ACC112 (cell line): ENCODE results near the gene TBC1D1.

Experiments
- H2AFZ ChIP-seq: fragments of 200-600 bp; sonication (generic); one replicate; pipeline ENCODE4 v1.6.0; 2017; ENCODE audit warnings: antibody characterized with exemption, low read length; ENCODE audit not compliant: unreplicated experiment
- H3K27ac ChIP-seq: fragments of 200-600 bp; sonication (generic); 2 replicates; pipeline ENCODE4 v1.5.1; 2014; ENCODE audit warnings: low read depth, mild to moderate bottlenecking, antibody characterized with exemption, low read length, moderate library complexity
- H3K27me3 ChIP-seq: fragments of 200-600 bp; sonication (generic); 2 replicates; pipeline ENCODE4 v1.6.1; 2014; ENCODE audit warnings: mild to moderate bottlenecking, antibody characterized with exemption, low read length, moderate library complexity, mixed read lengths; ENCODE audit not compliant: insufficient read depth
- H3K36me3 ChIP-seq: fragments of 200-600 bp; sonication (generic); 2 replicates; pipeline ENCODE4 v1.6.1; 2016; ENCODE audit warnings: mild to moderate bottlenecking, antibody characterized with exemption, low read length, moderate library complexity, mixed read lengths; ENCODE audit not compliant: insufficient read depth
- H3K4me1 ChIP-seq: fragments of 200-600 bp; sonication (generic); one replicate; pipeline ENCODE4 v1.6.1; 2016; ENCODE audit warnings: low read length, mixed read lengths; ENCODE audit not compliant: insufficient read depth, unreplicated experiment, control insufficient read depth
- H3K4me3 ChIP-seq: fragments of 200-600 bp; sonication (generic); 2 replicates; pipeline ENCODE4 v1.5.1; 2014; ENCODE audit warnings: mild to moderate bottlenecking, low read depth, low read length
- H3K79me2 ChIP-seq: fragments of 200-600 bp; sonication (generic); one replicate; pipeline ENCODE4 v1.6.0; 2016; ENCODE audit warnings: low read length; ENCODE audit not compliant: control insufficient read depth, unreplicated experiment, insufficient read depth

TBC1D1 gene

GRCh38 chr4:38181286-38181685, 290.4 kb downstream of the TBC1D1 start:
- Histone ChIP-seq H3K27me3 (no peaks in the 10 kb centered on the region), H3K36me3 (no peaks in the 10 kb centered on the region), H2AFZ (no peak overlapping the region), H3K79me2 (no peaks in the 10 kb centered on the region), H3K4me1 (peaks cover 13% of the 10 kb centered on the region), H3K4me3 (no peak overlapping the region), H3K27ac (no peak overlapping the region)

GRCh38 chr4:38182334-38182998, 291.6 kb downstream of the TBC1D1 start:
- no peak overlapping the region for H3K27ac ChIP-seq
- no peak overlapping the region for H3K4me3 ChIP-seq
- H3K36me3 ChIP-seq, result no peaks in the 10 kb centered on the region
- no peaks in the 10 kb centered on the region for H3K79me2 ChIP-seq
- H2AFZ ChIP-seq, result no peak overlapping the region
- peaks cover 11% of the 10 kb centered on the region for H3K4me1 ChIP-seq
- no peaks in the 10 kb centered on the region for H3K27me3 ChIP-seq

- Histone ChIP-seq H3K27ac (no peak overlapping the region), H3K27me3 (no peaks in the 10 kb centered on the region), H3K79me2 (no peaks in the 10 kb centered on the region), H3K4me1 (peaks cover 19% of the 10 kb centered on the region), H3K36me3 (no peaks in the 10 kb centered on the region), H3K4me3 (no peak overlapping the region), H2AFZ (no peak overlapping the region)
These were observed 293.5 kb downstream of the TBC1D1 start for GRCh38 chr4:38184404-38184803.

DNA sequence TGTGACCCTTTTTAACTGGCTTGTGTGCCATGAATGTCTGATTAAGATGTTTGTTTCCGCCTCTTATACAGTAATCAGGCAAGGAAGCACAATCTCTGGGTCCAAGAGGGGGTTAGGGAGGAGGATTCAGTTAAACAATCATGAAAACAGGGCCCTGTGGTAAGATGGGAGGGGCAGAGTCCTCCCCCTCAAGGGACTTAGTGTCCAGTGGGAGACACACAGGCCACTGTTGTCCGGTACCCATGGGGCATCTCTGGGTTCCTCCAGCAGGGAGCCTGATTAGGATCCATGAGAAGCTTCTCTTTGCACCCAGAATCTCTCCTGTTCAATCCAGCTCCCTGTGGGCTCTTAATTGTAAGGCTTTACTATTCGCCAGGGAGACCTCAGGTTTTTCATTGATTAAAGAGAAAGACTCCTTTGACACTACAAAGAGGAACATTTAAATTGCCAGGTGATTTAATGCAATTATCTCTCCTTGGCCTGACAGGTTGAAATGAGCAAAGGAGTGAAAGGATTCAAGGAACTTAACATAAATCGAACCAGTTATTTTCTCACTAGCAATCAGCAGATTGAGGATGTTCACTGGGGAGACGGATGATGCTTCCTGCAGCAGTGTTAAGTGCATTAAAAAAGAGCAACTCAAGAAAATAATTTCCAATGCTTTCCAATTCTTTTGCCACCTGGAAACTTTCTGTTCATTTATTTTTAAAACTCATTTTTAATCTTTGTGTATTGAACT, 294.7 kb downstream of the TBC1D1 start:
- no peaks in the 10 kb centered on the region for H3K27me3 ChIP-seq
- H2AFZ ChIP-seq, result no peak overlapping the region
- no peak overlapping the region for H3K4me3 ChIP-seq
- H3K79me2 ChIP-seq, result no peaks in the 10 kb centered on the region
- no peak overlapping the region for H3K27ac ChIP-seq
- no peaks in the 10 kb centered on the region for H3K36me3 ChIP-seq
- peaks cover 20% of the 10 kb centered on the region for H3K4me1 ChIP-seq

DNA sequence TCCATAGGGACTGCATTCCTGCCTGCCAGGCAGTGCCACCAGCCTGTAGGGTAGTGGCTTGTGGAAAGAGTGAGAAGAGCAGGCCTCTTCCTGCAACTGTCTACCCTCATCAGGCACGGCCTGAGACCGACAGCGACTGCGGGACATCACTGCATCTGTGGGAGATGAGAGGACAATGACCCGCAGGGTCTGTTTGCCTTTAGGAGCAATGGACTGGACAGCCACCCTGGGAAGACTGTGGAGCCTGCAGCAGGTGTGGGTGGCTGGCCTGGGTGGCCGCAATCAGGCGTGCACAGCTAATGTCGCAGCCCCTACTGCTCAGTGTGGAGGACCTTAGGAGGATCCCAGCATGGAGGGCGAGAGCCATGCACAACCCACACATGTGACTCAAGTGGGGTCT, 297.3 kb downstream of the TBC1D1 start:
- H3K27me3 ChIP-seq, result peaks cover 4% of the 10 kb centered on the region; the same call in 1 of the 2 replicates
- H3K4me1 ChIP-seq, result peaks cover 27% of the 10 kb centered on the region
- no peak overlapping the region for H3K4me3 ChIP-seq
- no peak overlapping the region for H3K27ac ChIP-seq
- no peaks in the 10 kb centered on the region for H3K36me3 ChIP-seq
- no peak overlapping the region for H2AFZ ChIP-seq
- no peaks in the 10 kb centered on the region for H3K79me2 ChIP-seq

DNA sequence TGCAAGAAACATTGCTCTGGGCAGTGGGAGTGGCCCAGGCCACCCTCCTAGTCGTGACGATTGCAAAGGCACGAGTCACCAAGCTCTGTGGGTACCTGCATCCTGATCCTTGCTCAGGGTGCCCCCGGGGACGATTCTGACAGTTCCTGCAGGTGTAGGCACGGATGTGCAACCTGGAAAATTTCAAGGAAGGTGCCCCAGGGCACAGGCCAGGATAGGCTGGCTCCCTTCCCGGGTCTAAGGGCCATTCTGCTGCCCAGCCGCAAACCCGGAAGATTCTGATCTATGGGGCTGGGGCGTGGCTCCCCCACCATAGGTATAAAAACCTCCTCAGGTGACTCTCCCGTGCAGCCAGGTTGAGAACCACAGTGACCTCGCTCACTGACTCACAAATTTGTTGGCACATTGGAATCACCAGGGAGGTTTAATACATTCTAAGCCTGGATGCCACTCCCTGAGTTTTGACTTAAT, 297.8 kb downstream of the TBC1D1 start:
- H2AFZ ChIP-seq, result no peak overlapping the region
- peaks cover 27% of the 10 kb centered on the region for H3K4me1 ChIP-seq
- H3K36me3 ChIP-seq, result no peaks in the 10 kb centered on the region
- H3K4me3 ChIP-seq, result no peak overlapping the region
- peaks cover 4% of the 10 kb centered on the region; the same call in 1 of the 2 replicates for H3K27me3 ChIP-seq
- no peak overlapping the region for H3K27ac ChIP-seq
- no peaks in the 10 kb centered on the region for H3K79me2 ChIP-seq
